Activated CD8-positive, alpha-beta memory T cell treated with anti-CD3 and anti-CD28 coated beads for 36 hours (primary cell): ENCODE measurements around the gene PNISR. TPM values are rescaled to one million over a fixed set of nuclear protein-coding genes. Genes with fewer than 3 reads are reported as not detected.

Experiments used
- CTCF ChIA-PET: fragments of 350-600 bp; sonication (Branson Sonifier 250); formaldehyde crosslinking; loops from one replicate; lab custom pipeline; 2021; ENCODE audit warnings: antibody characterized with exemption; lab: Charles Lee
- POLR2A ChIA-PET: fragments of 350-600 bp; sonication (Branson Sonifier 250); formaldehyde crosslinking; loops from one replicate; lab custom pipeline; 2021; ENCODE audit warnings: antibody characterized with exemption; lab: Charles Lee
- total RNA-seq, 2 experiments: library from RNA; stranded (reverse); gene quantifications; one replicate each; pipeline ENCODE4 v1.2.3, GENCODE V29; 2021

The PNISR gene
- total RNA-seq, 2 experiments from 2014 or later = 87.2 TPM

DNA sequence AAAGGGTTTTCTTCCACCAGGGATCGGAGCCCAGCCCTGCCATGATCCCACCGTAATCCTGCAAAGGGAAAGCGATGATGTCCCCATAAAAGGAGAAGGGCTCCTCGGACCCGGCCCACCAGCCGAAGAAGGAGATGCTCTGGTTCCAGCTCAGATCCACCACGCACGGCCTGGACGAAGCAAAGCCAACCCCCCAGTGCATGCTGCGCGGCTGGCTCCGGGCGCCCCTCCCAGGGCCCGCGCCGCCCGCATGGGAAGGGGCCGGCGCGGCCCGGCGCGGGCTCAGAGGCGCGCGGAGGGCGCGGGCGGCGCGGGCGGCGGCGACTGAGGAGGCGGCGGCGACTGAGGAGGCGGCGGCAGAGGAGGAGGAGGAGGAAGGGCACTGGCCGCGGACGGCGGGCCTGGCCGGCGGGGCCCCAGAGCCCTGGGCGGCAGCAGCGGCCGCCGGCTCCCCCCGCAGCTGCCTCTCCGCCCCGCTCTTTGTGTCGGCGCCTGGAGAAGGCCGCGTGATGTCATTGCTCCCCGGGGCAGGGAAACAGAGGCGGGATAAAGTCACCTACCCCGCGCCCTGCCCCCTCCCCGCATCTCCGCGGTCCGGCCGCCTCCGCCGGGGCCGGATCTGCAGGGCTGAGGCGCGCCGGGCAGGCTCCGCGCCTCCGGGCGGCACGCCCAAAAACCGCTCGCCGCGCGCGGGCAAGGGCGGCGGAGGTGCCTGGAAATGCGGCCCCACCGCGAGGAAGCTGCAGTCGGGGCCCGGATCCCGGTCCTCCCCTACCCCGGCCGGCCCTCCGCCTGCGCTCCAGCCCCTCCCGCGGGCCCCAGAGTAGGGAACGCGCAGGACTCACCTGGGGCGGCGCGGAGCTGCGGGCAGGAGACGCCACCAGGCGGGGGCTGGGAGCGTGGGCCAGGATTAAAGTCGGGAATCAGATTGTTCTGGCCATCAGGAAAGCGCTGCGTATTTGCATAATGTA, 75.7 kb downstream of the PNISR start, which contains the start of gene FAXC:
Gene FAXC (minus strand): TSS at position 504 of the 971 bp plus-strand sequence. CDS start 302 bp downstream, at position 202.
- ChIA-PET CTCF (interaction anchor here (1.5 kb wide), 1 partner anchor 12 kb away, joined by 4 read pairs; no protein-coding TSS in a partner anchor), POLR2A (interaction anchor here (0.6 kb wide), 2 partner anchors 25 to 133 kb away, joined by 3 read pairs; no protein-coding TSS in a partner anchor)

DNA sequence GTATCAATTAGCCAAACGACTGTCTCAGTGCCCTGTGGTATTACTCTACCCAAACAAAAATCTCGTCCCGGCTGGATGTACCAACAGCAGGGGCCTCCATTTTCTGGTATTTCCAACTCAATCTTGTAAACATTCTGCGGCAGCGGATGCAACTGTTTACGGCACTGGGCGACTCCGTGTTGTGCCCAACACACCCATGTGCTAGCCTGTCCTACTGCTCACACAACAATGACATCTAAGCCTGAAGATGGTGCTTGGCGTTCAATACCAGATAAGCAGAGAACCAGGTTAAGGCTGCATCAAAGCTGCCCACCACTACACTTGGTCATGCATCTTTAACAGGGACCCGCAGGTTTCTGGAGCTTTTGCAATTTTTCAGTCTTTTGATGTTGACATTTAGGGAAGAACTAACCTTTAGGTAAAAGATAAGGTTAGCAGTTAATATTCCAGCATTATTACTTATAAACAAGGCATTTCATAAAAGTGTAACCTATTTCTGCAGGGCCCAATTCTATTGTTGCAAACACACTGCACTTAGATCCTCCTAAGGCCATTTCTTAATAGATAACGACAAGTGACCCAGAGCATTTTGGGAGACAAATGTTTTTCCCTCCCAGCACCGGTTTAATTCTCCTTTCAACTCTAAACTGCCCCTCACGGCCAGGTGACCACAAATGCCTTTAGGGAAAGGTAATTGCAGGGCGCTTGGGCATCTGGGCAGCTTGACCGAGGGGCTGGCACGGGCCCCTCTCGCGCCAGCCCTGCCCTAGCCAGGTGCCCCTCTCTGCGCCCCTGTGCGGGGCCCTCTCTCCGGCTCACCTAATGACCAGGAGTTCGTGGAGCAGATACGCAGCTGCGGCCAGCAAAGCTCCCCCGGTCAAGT, 76.6 kb downstream of the PNISR start:
- POLR2A ChIA-PET = interaction anchor here (1.0 kb wide), 1 partner anchor 16 kb away, joined by 3 read pairs; no protein-coding TSS in a partner anchor
- CTCF ChIA-PET = interaction anchor here (0.7 kb wide), 1 partner anchor 13 kb away, joined by 3 read pairs; no protein-coding TSS in a partner anchor

Other genes with a start within 250 kb of the PNISR start
- under 1 TPM in 1 of 2 experiments, not detected in 1; 0.10 TPM for gene FAXC, start 75.6 kb downstream of the PNISR start, total RNA-seq
- gene COQ3, start 31.1 kb downstream of the PNISR start, total RNA-seq = 10 to 100 TPM; 19.3 to 19.7 TPM
- 10 to 100 TPM; 19.1 to 19.4 TPM for gene USP45, start 90.1 kb upstream of the PNISR start, total RNA-seq
- gene CCNC, start 143.4 kb upstream of the PNISR start, total RNA-seq = 10 to 100 TPM; 74.9 to 75.2 TPM
- under 1 TPM in 1 of 2 experiments, not detected in 1; 0.11 TPM for gene PRDM13, start 181.5 kb upstream of the PNISR start, total RNA-seq